Uterus (tissue), 4 donors: ENCODE results near the gene ADAMTSL1. TPM values are rescaled to one million over a fixed set of nuclear protein-coding genes. Genes with fewer than 3 reads are reported as not detected.
A peak's percentile ranks its signal among the peaks of the same experiment; 100 is the strongest.

Experiments used
- DNase-seq, 2 donors: peaks; one replicate each; pipeline ENCODE4 v3.0.0-alpha.2; 2019 to 2020
- H3K27ac ChIP-seq, 2 donors: fragments of 200-600 bp; sonication (generic); 1 replicate in 1 of 2; 2 replicates in 1 of 2; pipeline ENCODE4 v1.5.1; 2016 to 2018
- H3K27me3 ChIP-seq, 2 donors: fragments of 200-600 bp; sonication (generic); one replicate each; pipeline ENCODE4 v1.5.1; 2018 to 2019; ENCODE audit warnings: control low read depth in 1 of 2
- H3K36me3 ChIP-seq, 2 donors: fragments of 200-600 bp; sonication (generic); one replicate each; pipeline ENCODE4 v1.5.1; 2019; ENCODE audit warnings: control low read depth in 1 of 2
- H3K4me1 ChIP-seq, 2 donors: fragments of 200-600 bp; sonication (generic); one replicate each; pipeline ENCODE4 v1.5.1; 2018 to 2019; ENCODE audit warnings: control low read depth in 1 of 2
- H3K4me3 ChIP-seq, 2 donors: fragments of 200-600 bp; sonication (generic); 1 replicate in 1 of 2; 2 replicates in 1 of 2; pipeline ENCODE4 v1.5.1; 2018 to 2019; ENCODE audit warnings: mild to moderate bottlenecking in 1 of 2
- H3K9me3 ChIP-seq, 2 donors: fragments of 200-600 bp; sonication (generic); one replicate each; pipeline ENCODE4 v1.5.1; 2019; ENCODE audit warnings: control low read depth in 1 of 2
- CTCF ChIP-seq, 4 experiments: fragments of 200-600 bp in 2 of 4; fragments of 450-650 bp in 2 of 4; sonication (generic) in 2 of 4; IDR thresholded peaks; one replicate each; pipeline ENCODE4 v1.5.1; 2016 to 2019; ENCODE audit warnings: antibody characterized with exemption in 4 of 4, mild to moderate bottlenecking in 2 of 4, moderate library complexity in 1 of 4
- POLR2A ChIP-seq, 2 donors: fragments of 450-650 bp; IDR thresholded peaks; one replicate each; pipeline ENCODE4 v1.6.1; 2016; ENCODE audit warnings: antibody characterized with exemption in 2 of 2, mild to moderate bottlenecking in 1 of 2, moderate library complexity in 1 of 2
- intact Hi-C: fragments of 100-400 bp; cut with DNase I; formaldehyde crosslinking; loops from one replicate; pipeline ENCODE4 v1.15.1; 2023; ENCODE audit warnings: low total_unique reads
- total RNA-seq, 4 donors: library from RNA; depleted of rRNA in 3 of 4; stranded (reverse); fragments of >200 nt in 3 of 4; gene quantifications; one replicate each; pipeline versions ENCODE4 v1.1.0 to v1.2.4, GENCODE V29; 2014 to 2023
- donor health status: DM: yes; HTN: yes; CAD: no.

The ADAMTSL1 gene
- total RNA-seq, 4 donors from 2014 or later: 30.0 to 186 (median 138) TPM

DNA sequence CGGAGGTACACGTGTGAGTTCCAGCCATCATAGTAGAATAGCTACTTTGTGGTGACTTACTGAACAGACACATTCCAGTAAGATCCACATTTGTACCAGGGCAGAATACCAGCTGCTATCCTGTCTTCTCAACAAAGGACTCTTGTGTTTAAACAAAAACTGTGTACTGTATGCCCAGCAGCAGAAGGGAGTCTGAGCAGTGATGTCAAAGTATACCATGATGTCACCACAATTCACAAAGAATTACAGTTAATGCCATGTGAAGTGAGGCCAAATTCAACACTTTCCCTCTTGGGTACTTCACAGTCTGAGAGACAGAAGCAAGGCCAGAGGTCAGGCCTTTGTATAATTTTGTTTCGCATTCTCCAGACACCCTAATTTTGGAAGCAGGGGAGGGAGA is 137.0 kb downstream of the ADAMTSL1 start:
- Histone ChIP-seq H3K4me1 (no peaks in the 10 kb centered on the region), H3K36me3 (no peaks in the 10 kb centered on the region), H3K9me3 (no peaks in the 10 kb centered on the region), H3K4me3 (no peak overlapping the region), H3K27me3 (no peaks in the 10 kb centered on the region), H3K27ac (peak overlapping the region; percentile 14 to 20)
- intact Hi-C loops: no loop called here
- no peak for TF ChIP-seq CTCF (IDR thresholded peaks at IDR 0.05)
- no peak for TF ChIP-seq POLR2A (IDR thresholded peaks at IDR 0.05)
- no peak for DNase-seq

DNA sequence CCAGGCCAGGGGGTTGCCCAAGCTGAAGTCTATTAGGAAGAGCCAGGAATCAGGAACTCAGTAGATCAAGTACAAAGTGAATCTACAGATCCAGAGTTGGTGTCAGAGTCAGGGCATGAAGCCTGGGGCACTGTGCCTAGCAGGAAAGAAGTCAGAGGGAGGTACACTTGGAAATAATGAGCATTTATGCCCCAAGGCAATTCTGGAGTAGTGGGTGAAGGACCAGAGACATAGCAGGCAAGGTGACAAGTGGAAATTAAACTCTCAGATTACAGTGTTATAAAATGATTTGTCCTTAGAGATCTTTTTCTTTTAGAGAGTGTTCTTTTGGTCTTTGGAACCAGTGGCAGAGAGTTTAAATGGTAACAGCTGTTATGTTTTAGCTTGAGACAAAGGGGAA is 138.0 kb downstream of the ADAMTSL1 start:
- Histone ChIP-seq H3K36me3 (no peaks in the 10 kb centered on the region), H3K9me3 (no peaks in the 10 kb centered on the region), H3K4me1 (no peaks in the 10 kb centered on the region), H3K4me3 (no peak overlapping the region), H3K27me3 (no peaks in the 10 kb centered on the region), H3K27ac (peak overlapping the region in 1 of 2 donors; percentile 30)
- TF ChIP-seq POLR2A (IDR thresholded peaks at IDR 0.05) (no peak), CTCF (IDR thresholded peaks at IDR 0.05) (no peak)
- no peak for DNase-seq
- intact Hi-C loops: no loop called here

- no peaks in the 10 kb centered on the region for H3K27me3 ChIP-seq
- TF ChIP-seq CTCF (IDR thresholded peaks at IDR 0.05) (no peak), POLR2A (IDR thresholded peaks at IDR 0.05) (no peak)
- H3K27ac ChIP-seq: no peak overlapping the region
- H3K36me3 ChIP-seq: no peaks in the 10 kb centered on the region
- intact Hi-C loops: no loop called here
- no peak overlapping the region for H3K4me3 ChIP-seq
- H3K9me3 ChIP-seq: no peaks in the 10 kb centered on the region
- no peak for DNase-seq
- no peaks in the 10 kb centered on the region for H3K4me1 ChIP-seq
These were observed 140.2 kb downstream of the ADAMTSL1 start for GRCh38 chr9:18614116-18614515.

DNA sequence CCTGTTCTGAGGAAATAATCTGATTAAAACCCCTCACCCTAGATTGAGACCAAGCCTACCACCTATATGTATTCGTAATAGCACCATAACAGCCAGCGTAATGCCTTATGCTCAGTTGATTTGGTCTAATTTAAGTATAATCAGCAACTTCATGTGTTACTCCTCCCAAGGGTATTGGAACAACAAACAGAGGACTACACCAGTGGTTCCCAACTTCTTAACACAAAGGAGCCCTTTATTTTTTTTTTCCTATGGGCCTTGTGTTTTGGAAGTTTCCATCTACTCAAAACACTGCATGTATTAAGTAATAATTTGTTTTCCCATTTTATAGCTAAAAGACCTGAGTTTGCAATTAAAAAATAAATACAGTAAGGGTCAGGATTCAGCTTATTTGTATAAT is 140.7 kb downstream of the ADAMTSL1 start:
- H3K36me3 ChIP-seq: no peaks in the 10 kb centered on the region
- TF ChIP-seq CTCF (IDR thresholded peaks at IDR 0.05) (no peak), POLR2A (IDR thresholded peaks at IDR 0.05) (no peak)
- no peak overlapping the region for H3K4me3 ChIP-seq
- no peaks in the 10 kb centered on the region for H3K4me1 ChIP-seq
- H3K27me3 ChIP-seq: no peaks in the 10 kb centered on the region
- DNase-seq: no peak
- H3K27ac ChIP-seq: no peak overlapping the region
- intact Hi-C loops: no loop called here
- no peaks in the 10 kb centered on the region for H3K9me3 ChIP-seq

DNA sequence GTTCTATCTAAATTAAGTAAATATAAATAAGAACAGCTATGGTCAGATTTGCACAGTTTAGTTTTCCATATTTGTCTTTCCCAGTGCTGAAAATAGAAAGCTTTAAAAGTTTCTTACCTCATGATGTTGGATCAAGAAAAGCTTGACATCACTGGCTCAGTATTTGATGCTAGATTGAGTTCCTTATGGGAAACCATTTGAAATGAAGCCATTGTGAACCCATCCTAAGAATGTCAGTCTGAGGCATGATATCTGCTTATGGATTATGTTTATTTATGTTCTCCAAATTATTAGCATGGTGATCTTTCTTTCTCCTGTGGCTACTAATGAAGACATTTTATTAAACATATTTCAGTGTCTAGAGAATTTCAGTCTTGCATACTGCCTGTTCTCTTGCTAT is 143.0 kb downstream of the ADAMTSL1 start:
- H3K27ac ChIP-seq: peak overlapping the region in 1 of 2 donors; percentile 43
- H3K4me3 ChIP-seq: no peak overlapping the region
- intact Hi-C loops: no loop called here
- TF ChIP-seq POLR2A (IDR thresholded peaks at IDR 0.05) (no peak), CTCF (IDR thresholded peaks at IDR 0.05) (no peak)
- H3K9me3 ChIP-seq: no peaks in the 10 kb centered on the region
- H3K4me1 ChIP-seq: no peaks in the 10 kb centered on the region
- DNase-seq: no peak
- H3K36me3 ChIP-seq: no peaks in the 10 kb centered on the region
- H3K27me3 ChIP-seq: no peaks in the 10 kb centered on the region
